HG03432 (cell line): ENCODE results near the gene PCNX3.
A peak's percentile ranks its signal among the peaks of the same experiment; 100 is the strongest.

Experiments used
- ATAC-seq: cut with Tn5 transposase; IDR thresholded peaks from one replicate; pipeline ENCODE4 v1.9.1; 2021; ENCODE audit warnings: mild to moderate bottlenecking, moderate library complexity; ENCODE audit not compliant: unreplicated experiment

PCNX3 gene

DNA sequence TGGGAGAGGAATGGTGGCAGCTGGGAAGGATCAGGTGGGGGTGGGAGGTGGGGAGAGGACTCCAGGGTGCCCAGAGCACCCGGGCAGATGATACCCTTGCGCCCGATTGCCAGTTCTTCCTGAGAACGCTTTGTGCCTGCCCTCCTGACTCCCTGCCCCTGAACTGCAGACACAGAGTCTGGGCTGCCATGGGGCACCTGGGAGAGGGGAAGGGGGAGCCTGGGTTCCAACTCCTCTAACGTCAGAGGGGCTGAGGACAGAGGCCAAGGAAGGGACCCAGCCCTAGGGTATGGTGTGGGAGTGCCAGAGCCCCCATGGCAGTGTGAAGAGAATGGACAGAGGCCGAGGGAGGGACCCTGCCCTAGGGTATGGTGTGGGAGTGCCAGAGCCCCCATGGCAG is 19.1 kb upstream of the PCNX3 start:
- ATAC-seq, result no peak

DNA sequence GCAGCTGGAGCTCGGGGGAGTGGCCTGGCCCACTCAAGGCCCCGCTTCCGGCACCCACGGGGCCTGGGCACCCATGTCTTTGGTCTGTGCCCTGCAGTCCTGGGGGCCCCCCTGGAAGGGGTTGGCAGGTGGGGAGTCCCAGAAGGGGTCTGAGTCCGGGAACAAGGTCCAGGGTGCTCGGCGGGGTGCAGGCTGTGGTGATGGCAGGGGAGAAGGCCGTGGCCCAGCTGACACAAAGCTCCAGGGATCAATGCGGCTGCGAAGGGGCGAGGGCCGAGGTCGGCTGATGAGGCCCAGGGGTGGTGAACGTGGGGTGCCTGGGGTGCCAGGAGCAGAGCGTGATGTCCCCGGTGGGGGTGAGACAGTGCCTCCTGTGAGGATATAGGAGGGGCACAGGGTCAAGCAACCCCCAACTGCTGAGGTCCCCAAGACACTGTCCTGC is 17.3 kb upstream of the PCNX3 start:
- ATAC-seq, result no peak

DNA sequence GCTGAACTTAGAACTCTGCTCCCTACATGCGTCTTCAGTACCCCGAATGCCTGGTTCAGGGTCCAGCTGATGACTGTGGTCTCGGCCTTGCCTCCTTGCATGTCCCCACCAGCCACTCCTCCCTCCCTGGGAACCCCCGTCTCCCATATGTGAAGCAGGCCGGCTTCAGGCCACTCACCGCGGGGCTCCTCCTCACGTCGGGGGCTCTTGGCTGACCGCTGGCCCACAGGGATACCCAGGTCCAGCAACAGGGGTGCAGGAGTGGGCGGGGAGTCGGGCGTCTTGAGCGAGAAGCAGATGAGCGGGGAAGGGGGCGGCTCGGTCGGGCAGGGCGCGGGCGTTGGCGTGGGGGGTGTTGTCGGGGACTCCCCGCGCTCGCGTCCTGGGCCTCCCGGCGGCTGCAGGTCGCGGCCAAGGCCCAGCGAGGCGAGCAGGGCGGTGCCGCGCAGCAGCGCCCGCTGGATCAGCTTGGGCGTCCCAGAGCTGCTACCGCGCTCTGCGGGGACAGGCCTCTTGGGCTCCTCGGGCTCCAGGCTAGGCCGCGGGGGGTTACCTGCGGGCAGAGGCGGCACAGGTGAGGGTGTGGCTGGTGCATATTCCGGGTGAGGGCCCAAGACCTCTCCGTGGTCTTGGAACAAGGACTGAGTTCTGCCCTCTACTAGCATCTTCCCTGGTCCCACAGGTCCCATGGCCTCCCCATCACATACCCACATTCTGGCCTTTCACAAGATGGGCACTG is 16.2 kb upstream of the PCNX3 start:
- no peak for ATAC-seq

DNA sequence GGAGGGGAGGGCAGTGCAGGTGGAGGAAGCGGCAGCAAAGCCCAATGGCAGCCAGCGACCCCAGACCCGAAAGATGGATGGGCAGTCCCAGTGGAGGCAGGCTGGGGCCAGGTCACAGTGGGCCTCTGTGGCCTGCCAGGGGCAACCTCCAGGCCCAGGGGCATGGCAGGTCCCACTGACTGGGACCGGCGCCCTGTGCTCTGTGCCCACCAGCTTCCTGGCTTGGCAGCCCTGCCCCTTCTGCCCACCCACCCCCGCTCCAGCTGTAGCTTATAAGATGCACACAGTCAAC is 15.7 kb upstream of the PCNX3 start:
- ATAC-seq, result no peak

DNA sequence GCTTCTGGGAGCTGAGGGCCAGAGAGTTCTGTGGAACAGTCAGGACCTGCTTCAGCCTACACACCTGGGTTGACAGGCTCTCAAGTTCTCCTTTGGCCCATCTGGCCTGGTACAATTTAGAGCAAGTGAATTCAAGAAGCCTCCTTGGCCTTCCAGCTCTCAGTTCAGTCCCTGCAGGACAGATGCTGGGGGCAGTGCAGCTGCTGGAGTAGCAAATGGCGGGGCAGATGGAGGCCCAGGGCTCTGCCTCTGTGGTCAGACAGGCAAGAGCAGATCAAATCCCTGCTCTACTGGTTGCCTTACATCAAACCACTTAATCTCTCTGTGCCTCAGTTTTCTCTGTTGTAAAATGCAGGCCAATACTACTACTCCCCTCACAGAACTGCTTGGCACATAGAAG is 11.3 kb upstream of the PCNX3 start:
- no peak for ATAC-seq

DNA sequence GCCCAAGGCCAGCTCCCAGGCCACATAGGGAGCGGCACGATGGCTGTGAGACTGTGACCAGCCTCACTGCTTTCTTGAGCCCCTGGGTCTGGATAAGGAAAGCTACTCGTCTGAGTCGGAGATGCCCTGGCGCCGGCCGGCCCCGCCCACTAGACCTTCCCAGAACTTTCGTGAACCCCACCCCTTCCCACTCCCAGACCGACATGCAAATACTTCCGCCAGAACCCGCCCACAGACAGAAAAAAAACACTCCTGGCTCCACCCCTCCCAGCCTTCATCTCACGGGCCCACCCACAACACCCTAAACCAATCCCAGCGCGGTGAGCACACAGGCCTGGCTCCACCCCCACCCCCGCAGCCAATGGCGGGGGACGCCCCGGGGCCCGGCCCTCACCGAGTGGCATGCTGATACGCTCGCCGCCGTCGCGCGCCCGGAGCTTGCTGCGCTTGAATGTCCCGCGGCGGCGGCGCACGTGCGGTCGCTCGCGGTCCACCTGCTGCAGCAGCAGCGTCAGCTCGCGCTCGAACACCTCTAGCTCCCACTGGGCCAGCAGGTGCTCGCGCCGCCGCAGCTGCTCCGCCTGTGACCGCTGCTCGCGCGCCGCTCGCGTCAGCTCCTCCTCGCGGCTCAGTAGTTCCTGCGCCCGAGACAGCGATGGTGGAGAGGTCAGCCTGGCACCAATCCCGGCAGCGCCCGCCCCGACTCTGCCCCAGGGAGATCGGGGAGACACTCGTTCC is 8.5 kb upstream of the PCNX3 start:
- no peak for ATAC-seq

DNA sequence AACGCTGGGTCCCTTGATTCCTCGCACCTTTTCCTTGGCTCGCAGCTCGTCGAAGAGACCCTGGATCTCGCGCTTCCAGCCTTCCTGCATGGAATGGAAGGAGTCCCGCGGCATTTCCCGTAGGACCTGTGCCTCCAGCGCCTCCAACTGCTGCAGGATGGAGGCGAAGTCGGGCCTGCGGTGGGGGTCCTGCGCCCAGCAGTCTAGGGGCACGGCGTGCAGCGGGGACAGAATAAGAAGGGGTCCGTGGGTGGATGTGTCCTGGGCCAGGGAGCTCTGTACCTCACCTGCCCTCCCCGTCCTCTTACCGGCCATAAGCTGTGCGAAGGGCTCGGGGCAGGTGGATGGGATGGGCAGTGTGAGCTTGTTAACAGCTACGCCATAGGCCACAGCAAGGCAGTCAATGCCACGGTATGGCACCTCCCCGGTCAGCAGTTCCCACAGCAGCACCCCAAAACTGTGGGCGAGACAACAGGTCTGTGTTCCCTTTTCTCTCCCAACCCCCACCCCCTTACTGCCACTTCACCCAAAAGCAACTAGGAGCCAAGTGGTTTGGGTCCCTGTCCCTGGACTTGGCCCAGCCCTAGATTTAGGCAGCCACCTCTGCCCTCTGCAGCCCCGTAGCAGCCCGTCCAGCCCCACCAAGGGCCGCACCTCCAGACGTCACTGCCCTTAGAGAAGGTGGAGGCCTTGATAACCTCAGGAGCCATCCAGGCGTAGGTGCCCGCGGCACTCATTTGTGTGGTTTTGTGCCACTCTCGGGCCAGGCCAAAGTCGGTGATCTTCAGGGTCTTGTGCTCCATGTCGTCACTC is 7.8 kb upstream of the PCNX3 start:
- ATAC-seq, result no peak

DNA sequence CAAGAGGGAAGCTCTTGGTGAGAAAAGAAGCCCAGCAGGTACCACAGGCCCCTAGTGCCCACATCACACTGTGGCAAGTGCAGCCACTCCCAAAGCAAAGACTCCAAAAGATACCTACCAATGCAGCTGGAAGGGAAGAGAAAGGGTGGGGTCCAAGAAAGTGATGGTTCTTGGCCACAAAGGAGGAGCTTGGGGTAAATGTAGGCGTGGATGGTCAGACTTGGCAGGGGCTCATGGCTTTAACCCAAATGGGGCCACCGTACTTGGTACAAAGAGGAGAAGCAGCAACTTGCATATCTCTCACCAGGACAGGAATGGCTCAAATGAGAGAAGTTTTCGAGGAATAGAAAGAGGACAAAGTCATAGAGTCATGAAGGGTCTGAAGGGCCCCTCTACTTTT is 6.3 kb upstream of the PCNX3 start:
- no peak for ATAC-seq

DNA sequence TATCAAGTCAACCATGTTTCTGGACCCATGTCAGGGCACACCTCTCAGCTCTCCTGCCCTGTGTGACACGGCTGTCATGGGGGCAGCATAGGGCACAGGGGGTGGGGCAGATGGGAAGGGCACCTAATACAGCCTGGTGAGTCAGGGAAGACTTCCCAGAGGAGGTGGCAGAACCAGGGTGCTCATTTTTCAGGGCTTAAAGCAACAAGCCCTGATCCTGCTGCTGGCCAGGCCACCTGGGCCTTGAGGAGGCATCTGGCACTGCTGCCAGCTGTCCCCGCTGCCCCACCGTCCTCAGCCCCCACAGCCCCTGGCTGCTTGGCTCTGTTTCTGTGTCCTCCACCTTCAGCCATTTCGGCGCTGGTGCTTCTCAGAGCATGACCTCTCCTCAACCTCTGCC is 5.9 kb upstream of the PCNX3 start:
- no peak for ATAC-seq

DNA sequence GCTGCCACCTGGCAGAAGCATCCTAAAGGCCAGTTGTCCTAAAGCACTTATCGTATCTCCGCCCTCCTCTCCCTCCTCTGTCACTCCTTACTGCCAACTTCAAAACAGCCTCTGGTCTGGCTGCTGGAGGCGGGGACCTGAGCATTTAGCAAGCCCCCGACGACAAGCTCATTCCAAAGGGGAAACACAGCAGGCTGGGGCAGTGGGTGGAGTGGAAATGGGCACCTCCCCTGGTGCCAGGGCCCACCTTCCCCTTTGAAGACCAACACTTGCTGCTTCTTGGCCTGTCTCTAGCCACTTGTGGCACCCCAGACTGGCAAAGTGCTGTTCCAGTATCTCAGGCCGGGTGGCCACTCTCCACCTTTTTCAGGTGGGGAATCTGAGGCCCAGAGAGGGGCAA is 5.2 kb upstream of the PCNX3 start:
- ATAC-seq, result no peak

DNA sequence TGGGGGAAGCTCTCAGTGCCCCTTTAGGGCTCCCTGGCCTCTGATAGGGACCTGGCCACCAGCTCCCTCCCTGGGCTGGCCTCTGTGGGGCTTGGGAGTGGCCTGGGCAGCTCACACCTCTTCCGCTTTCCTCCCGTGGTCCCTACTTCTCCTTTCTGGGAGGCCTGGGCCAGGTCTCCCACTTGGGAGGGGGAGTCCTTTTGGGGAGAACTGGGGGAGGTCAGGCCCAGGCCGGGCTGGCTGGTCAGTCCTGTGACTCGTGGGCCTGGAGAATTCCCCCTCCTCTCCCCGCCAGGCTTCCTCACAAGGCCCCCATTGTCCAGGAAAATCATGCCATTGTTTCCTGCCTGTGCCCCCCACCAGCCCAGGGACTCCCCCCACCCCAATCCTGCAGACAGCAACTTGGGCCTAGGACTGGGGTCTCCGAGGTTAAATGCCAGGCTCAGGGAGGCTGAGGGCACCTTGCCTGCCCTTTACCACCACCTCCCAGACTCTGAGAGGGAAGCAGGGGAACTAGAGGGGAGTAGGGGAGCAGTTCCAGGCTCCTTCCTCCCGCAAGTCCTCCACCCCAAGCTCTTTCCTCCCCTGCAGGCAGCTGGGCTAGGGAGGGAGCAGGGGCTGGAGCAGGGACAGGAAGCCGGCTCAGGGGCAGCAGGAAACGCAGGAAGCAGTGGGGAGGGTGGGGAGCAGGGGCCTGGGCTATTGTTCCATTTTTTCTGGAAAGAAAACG is 4.4 kb upstream of the PCNX3 start:
- no peak for ATAC-seq

DNA sequence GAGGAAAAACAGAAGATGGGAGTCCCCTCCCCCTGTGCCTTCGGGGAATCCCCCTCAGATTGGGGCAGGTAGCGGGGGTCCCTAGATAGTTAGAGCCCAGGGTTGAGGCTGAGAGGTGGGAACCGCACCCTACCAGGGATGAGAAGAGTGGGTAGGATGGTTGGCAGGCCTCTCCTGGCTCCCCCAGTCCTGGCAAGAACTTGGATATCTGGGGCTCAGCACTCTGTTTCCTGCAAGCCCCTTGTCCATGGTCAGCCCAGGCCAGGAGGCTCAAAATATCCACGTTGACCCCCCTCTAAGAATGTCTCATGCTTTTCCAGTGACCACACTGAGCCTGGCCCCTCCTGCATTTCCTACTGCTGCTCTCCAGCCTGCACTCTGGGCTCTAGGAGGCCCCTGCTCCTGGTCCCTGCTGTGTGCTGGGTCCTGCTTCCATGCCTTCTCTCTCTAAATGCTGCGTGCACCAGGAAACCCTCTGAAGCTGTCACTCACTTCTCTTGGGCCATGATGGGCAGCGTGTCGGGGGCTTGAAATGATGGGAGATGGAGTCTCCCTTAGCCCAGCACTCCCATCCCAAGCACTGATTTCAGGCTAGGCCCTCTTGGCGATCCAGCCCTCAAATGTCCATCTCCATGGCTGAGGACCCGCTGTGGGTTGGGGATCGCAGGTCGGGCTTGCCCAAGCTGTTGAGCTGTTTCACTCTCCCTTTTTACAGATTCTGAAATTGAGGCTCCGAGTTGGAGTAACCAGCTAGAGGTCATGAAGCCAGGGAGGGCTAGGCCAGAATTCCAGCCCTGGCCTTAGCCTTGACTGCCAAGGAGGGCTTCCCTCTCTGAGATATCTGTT is 3.6 kb upstream of the PCNX3 start:
- no peak for ATAC-seq

DNA sequence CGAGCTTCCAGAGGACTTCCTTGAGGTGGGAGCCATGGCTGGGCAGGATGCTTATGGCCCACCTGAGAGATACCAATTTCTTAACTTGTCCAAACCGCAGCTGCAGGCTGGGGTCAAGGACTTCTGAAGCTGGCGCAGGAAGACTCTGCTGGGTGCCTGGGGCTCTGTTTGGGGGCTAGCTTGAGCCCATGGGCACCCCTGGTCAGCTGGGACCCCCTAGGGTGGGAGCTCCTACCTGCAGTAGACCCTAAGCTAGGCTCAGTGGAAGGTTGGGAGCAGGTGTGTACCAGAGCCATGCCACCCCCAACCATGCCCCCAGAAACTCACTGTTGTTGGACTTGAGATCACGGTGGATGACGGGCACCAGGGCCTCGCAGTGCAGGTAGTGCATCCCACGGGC is 2.9 kb upstream of the PCNX3 start:
- ATAC-seq, result no peak

DNA sequence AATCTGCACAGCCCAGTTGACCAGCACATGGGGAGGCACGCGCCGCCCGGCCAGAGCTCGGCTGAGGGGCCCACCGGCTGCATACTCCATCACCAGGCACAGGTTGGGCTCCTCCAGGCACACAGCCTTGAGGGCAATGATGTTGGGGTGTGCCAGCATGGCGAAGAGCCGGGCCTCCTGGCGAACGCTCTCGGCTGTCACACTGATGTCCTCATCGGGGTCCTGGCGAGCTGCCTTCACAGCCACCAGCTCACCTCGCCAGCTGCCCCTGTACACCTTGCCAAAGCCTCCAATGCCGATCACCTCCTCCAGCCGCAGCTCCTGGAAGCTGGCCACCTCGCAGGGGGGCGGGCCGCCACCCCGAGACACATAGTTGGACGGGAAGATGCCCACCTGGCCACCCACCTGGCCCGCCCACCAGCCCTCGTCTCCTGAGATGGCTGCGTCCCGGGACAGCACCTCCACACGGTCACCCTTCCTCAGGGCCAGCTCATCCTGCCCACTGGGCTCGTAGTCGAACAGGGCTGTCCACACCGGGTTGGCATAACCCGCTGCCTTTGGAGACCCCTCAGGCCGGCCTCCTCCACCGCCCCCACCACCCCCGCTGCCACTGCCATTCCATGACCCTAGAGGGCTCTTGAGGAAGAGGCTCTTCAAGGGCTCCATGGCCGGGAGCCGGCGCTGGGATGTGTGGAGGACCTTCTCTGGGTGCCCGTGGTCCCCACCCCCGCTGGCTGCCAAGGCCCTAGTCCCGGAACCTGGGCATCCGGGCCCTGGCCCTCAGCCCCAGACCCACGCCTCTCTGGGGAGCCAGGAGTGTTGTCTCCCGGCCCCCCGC is 2.3 kb upstream of the PCNX3 start:
- ATAC-seq, result no peak

DNA sequence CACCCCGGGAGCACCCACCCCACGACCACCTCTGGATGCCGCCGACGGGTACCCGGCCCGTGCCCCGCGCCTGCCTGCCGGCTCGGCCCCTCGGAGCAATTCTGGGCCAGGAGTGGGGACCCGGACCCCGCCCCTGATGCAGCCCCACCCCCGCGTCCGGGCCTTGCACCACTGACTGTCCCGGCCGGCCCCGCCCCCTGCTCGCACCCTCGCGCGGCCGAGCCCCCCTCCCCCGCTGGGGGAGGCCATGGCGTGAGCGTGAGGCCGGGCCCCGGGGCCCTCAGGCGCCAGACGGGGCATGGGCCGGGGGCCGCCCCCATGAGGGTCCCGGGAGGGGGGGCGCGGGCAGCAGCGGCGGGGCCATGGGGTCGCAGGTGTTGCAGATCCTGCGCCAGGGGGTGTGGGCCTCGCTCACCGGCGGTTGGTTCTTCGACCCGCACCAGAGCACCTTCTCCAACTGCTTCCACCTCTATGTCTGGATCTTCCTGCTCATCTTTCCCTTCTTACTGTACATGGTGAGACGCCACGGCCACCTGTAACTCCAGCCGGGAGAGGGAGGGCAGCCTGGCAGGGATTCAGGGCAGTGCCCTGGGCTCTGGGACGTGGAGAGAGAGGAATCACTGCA is 486 bp downstream of the PCNX3 start:
- ATAC-seq, result peak; percentile 2

DNA sequence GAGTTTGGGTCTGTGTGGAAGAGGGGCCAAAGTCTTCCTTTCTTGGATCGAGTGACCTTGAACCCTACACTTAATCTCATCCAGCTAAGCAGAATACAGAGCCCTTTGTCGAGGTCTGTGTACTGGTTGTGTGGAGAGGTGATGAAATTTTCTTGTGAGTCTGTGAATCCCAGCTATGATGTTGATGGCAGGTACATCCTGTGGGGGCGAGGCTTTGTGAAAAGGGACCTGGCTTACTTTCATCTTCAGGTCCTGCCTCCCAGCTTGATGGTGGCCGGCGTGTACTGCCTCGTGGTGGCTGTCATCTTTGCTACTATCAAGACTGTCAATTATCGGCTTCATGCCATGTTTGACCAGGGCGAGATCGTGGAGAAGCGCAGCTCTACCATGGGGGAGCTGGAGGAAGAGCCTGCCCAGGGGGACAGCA is 1.0 kb downstream of the PCNX3 start:
- no peak for ATAC-seq

DNA sequence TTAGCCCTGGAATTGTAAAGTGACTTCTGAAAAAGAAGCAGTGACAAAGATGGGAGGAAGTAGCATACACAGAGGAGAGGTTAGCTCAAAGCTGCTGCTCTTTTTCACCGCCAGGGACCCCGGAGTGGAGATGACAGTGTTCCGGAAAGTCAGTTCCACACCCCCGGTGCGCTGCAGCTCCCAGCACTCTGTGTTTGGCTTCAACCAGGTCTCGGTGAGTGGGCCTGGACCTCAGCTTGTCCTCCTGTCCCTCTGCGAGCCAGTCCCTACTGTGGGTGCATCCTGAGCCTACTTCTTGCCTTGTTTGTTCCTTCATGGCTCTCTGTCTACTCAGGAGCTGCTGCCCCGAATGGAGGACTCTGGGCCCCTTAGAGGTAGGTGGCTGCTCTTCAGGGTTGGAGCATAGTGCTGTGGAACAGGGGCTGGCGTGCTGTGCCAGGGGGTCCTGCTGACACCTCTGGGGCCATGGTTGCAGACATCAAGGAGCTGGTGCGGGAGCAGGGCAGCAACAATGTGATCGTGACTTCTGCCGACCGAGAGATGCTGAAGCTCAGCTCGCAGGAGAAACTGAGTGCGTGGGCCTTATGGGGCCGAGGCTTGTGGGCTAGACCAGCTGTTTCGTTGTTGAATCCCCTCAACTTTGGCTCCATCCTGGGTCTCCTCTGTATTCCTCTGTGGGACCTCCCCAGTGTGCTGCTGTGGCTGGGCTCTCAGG is 1.7 kb downstream of the PCNX3 start:
- ATAC-seq, result no peak

DNA sequence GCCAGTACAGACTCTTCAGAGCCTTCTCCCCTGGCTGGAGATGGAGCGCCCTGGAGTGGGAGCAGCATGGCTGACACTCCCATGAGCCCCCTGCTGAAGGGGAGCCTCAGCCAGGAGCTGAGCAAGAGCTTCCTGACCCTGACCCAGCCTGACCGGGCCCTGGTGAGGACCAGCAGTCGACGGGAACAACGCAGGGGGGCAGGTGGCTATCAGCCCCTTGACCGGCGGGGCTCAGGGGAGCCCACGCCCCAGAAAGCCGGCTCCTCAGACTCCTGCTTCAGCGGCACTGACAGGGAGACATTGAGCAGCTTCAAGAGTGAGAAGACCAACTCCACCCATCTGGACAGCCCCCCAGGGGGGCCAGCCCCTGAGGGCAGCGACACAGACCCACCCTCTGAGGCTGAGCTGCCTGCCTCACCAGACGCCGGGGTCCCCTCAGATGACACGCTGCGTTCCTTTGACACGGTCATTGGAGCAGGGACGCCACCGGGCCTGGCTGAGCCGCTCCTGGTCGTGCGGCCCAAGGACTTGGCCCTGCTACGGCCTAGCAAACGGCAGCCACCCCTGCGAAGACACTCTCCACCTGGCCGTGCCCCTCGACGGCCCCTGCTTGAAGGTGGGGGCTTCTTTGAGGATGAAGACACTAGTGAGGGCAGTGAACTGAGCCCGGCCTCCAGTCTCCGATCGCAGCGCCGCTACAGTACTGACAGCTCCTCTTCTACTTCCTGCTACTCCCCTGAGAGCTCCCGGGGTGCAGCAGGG is 2.6 kb downstream of the PCNX3 start:
- no peak for ATAC-seq
